Nephron progenitor cell (in vitro differentiated cells): ENCODE data around the gene TMC1.

ENCODE experiments used
- DNase-seq: peaks from one replicate; pipeline ENCODE4 v3.0.0; 2021
- H3K27ac Mint-ChIP-seq: 2 replicates; pipeline ENCODE4 v1.8.0; 2021; ENCODE audit warnings: mild to moderate bottlenecking, moderate library complexity, mixed read lengths
- H3K27me3 Mint-ChIP-seq: 2 replicates; pipeline ENCODE4 v1.8.0; 2021; ENCODE audit warnings: mild to moderate bottlenecking, low read depth, mixed read lengths; ENCODE audit not compliant: poor library complexity
- H3K36me3 Mint-ChIP-seq: 2 replicates; pipeline ENCODE4 v1.8.0; 2021; ENCODE audit warnings: low read depth, mixed read lengths
- H3K4me1 Mint-ChIP-seq: 2 replicates; pipeline ENCODE4 v1.8.0; 2021; ENCODE audit warnings: mixed read lengths
- H3K4me3 Mint-ChIP-seq: 2 replicates; pipeline ENCODE4 v1.8.0; 2021; ENCODE audit warnings: mild to moderate bottlenecking, moderate library complexity, mixed read lengths
- H3K9me3 Mint-ChIP-seq: 2 replicates; pipeline ENCODE4 v1.8.0; 2021; ENCODE audit warnings: mild to moderate bottlenecking, moderate library complexity, mixed read lengths
- TF ChIP-seq, protein P1 (sequence below): fragments of 200-600 bp; sonication (generic); IDR thresholded peaks from 2 replicates; pipeline ENCODE4 v1.5.0; 2021; ENCODE audit warnings: antibody characterized with exemption

The TMC1 gene

DNA sequence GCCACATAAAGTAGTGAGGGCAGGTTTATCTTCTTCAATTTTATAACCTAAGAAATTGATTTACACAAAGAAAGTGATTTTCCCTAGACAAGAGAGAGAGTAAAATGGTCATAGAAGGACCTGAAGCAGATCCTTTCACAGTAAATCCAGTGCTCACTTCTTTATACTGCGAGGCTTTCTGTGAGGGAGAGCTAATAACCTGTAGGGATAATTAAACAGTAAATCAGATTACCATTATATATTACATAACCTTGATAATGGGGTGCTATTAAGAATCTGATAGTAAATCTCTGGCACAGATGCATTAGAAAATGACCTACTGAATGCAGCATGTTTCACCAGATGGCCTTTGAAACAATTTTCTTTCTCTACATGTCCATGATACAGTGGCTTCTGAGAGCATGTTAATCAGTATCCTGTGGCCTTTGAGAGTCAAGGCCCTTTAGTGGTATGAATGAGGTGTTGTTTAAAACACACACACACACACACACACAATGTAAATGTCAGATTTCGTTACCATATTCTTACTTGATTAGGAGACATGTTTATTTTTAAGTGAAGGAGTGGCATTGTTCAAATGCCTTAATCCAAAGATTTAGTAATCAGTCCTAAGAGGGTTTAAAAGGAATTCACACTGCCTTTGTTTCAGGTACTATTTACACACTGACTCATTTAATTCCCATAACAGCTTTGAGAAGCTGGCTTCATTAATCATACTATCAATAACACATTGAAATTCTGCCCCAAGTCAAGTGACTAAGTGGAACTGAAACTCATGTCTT, 306.7 kb downstream of the TMC1 start:
- no peaks in the 10 kb centered on the region for H3K4me1 Mint-ChIP-seq
- H3K4me3 Mint-ChIP-seq, result no peak overlapping the region
- TF ChIP-seq, protein P1, sequence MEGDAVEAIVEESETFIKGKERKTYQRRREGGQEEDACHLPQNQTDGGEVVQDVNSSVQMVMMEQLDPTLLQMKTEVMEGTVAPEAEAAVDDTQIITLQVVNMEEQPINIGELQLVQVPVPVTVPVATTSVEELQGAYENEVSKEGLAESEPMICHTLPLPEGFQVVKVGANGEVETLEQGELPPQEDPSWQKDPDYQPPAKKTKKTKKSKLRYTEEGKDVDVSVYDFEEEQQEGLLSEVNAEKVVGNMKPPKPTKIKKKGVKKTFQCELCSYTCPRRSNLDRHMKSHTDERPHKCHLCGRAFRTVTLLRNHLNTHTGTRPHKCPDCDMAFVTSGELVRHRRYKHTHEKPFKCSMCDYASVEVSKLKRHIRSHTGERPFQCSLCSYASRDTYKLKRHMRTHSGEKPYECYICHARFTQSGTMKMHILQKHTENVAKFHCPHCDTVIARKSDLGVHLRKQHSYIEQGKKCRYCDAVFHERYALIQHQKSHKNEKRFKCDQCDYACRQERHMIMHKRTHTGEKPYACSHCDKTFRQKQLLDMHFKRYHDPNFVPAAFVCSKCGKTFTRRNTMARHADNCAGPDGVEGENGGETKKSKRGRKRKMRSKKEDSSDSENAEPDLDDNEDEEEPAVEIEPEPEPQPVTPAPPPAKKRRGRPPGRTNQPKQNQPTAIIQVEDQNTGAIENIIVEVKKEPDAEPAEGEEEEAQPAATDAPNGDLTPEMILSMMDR, result no peak
- DNase-seq, result no peak
- no peaks in the 10 kb centered on the region for H3K9me3 Mint-ChIP-seq
- no peak overlapping the region for H3K27ac Mint-ChIP-seq
- no peaks in the 10 kb centered on the region for H3K36me3 Mint-ChIP-seq
- peaks cover 7% of the 10 kb centered on the region for H3K27me3 Mint-ChIP-seq

DNA sequence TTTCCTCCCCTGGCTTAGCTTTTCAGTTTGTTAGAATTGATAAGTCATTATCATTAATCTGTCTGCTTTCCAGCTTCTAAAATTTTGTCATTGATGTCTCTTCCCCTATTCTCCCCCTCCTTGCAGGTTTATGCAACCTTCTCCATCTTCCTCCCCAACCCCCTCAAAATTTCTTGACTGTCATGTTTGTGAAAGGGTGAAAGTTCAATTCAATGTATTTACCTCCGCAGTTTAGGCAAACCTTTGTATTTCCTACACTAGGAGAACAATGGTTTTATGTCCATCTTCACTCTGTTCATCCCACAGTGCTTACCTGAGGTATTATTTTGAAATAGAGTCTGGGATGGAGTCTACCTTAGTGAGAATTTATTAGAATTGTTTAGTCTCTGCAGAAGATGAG, 313.6 kb downstream of the TMC1 start:
- TF ChIP-seq, protein P1, result no peak
- peaks cover 4% of the 10 kb centered on the region for H3K9me3 Mint-ChIP-seq
- H3K4me1 Mint-ChIP-seq, result peaks cover 21% of the 10 kb centered on the region
- no peaks in the 10 kb centered on the region for H3K36me3 Mint-ChIP-seq
- no peak overlapping the region for H3K27ac Mint-ChIP-seq
- H3K4me3 Mint-ChIP-seq, result peak overlapping the region; percentile 17
- H3K27me3 Mint-ChIP-seq, result peaks cover 7% of the 10 kb centered on the region
- DNase-seq, result no peak

DNA sequence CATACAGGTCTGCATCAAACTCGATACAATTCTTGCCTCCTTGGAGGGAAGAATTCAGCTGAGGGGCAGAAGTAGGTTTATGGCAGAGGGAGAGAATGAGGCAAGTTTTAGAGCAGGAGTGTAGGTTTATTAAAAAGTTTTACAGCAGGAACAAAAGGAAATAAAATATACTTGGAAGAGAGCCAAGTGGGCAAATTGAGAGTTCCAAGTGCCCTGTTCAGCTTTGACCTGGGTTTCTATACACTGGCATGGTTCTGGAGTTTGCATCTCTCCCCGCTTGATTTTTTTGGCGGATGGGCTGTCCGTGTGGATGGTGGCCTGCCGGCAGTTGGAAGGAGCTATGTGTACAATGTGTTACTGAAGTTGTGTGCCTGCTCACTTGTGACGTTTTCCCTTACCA, 315.4 kb downstream of the TMC1 start:
- no peak overlapping the region for H3K27ac Mint-ChIP-seq
- TF ChIP-seq, protein P1, result no peak

DNA sequence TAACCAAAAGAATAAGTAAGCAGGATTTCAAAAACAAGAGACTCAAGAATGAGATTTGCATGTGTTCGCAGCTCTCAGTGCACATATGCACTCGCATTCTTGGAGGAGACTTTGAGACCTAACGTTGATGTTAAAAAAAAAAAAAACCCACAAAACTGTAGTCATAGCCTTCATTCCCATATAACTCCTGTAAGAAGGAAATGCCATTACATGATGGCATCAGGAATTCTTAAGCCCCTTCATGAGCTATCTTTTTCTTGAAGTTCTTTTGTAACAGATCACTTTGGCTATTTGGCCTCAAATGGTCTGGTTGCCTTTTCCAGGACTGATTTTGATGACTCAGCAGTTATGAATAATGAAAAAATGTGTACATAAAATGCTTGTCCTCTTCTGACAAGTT, 317.7 kb downstream of the TMC1 start:
- no peak for DNase-seq
- Mint-ChIP-seq H3K9me3 (peaks cover 17% of the 10 kb centered on the region), H3K27ac (no peak overlapping the region), H3K4me1 (peaks cover 12% of the 10 kb centered on the region), H3K4me3 (no peak overlapping the region), H3K36me3 (no peaks in the 10 kb centered on the region), H3K27me3 (peaks cover 3% of the 10 kb centered on the region)
- TF ChIP-seq, protein P1, result no peak

More for the DNA sequence above, 315.4 kb downstream of the TMC1 start:
- Mint-ChIP-seq H3K36me3 (no peaks in the 10 kb centered on the region), H3K27me3 (peaks cover 7% of the 10 kb centered on the region), H3K4me1 (peaks cover 21% of the 10 kb centered on the region), H3K9me3 (peaks cover 4% of the 10 kb centered on the region), H3K4me3 (no peak overlapping the region)
- no peak for DNase-seq

DNA sequence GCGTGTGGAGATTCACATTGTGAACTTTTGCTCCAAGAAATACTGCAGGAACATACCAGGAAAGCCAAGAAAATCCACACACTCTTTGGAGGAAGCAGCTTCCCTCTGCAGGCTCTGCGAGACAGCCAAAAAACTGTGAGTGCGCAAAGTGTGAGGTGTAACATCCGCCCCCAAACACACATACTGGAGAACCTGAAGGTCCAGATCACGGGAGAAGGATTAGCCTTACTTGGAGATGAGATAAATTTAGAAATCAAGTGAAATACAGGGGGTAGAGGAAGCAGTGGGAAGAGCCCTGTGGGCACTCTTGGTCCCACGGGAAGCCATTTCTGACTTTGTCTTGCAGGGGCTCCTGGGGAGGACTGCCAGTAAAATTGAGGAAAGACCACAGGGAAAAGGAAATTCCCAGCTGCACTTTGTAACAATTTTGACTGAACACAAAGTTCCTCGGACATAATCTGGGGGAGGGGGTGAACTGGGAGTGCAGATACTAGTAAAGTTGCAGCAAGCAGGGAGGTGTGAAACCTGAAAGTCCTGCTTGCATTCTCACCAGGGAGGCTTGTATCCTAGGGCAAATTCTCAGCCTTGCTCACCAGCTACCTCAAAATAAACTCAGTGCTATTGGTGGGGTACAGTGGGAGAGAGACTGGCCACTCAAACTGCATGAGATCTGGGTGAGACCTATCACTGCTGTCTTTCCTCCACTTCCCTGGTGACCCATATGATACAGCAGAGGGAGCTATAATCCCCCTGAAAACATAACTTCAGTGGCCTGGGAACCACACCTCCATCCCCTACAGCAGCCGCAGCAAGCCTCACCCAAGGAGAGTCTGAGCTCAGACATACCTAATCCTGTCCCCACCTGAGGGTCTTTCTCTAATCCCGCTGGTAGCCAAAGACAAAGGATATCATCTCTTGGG, 322.4 kb downstream of the TMC1 start:
- Mint-ChIP-seq H3K4me3 (no peak overlapping the region), H3K4me1 (no peaks in the 10 kb centered on the region), H3K27me3 (no peaks in the 10 kb centered on the region), H3K27ac (no peak overlapping the region), H3K36me3 (no peaks in the 10 kb centered on the region), H3K9me3 (peaks cover 63% of the 10 kb centered on the region)
- TF ChIP-seq, protein P1, result no peak
- no peak for DNase-seq
